Kidney glomerular epithelial cell (primary cell): ENCODE measurements around the gene CDH23.

ENCODE experiments used
- DNase-seq: peaks from one replicate; lab custom pipeline; 2025; lab: John Stamatoyannopoulos, UW

The CDH23 gene

GRCh38 chr10:71640607-71641006 is 243.9 kb downstream of the CDH23 start:
- DNase-seq: no peak

DNA sequence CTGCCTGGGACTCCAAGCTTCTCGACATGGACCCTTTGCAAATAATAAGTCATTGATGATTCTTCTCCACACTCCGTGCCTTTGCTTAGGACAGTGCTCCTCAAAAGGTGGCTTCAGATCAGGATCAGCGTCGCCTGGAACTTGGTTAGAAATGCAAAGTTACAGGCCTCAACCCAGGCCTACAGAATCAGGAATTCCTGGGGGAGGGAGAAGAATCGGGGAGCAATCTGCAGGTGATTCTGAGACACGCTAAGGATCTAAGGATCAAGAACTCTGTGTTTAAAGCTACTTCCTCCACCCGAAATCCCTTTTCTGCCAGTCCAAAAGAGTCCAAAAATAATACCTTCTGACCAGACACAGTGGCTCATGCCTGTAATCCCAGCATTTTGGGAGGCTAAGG is 244.7 kb downstream of the CDH23 start:
- DNase-seq: no peak

GRCh38 chr10:71641986-71642385 is 245.3 kb downstream of the CDH23 start:
- DNase-seq: no peak

DNA sequence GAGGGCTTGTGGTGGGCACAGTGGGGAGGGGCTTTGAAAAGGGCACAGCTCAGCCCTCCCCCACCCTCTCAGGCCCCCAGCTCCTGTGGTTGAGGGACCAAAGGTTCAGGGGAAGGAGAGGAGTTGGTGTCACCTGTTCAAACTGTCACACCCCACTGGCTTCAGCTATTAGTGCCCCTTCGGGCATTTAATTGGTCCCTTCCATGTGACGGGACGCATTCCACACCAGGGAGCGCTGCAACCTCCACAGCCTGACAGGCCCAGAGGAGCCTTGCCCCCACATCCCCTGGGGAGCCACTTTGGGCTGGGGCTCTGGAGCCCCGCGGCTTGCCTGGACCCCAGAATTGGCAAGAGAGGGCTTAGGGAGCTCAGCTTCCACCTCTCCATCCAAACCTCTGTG is 247.2 kb downstream of the CDH23 start:
- no peak for DNase-seq

- DNase-seq: no peak
These were observed 247.8 kb downstream of the CDH23 start for GRCh38 chr10:71644307-71645180.

DNA sequence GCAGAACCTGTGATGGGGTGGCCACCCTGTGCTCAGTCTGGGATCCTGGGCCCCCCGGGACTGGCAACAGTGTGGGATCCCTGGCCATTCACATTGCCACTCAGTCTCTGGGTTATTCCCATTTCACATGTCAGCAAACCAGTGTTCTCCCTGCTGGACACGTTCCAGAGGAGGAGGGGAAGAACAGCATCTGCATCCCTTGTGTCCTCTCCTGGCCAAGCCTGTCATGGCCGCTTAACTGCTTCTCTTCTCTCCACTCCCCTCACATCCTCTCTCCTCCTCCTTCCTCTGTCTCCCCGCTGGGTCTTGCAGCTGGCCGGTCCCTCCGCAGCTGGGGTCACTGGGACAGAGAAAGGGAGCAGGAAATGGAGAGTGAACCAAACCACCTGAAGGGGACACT is 248.5 kb downstream of the CDH23 start:
- DNase-seq: no peak

GRCh38 chr10:71646037-71646436 is 249.3 kb downstream of the CDH23 start:
- no peak for DNase-seq

- no peak for DNase-seq
These were observed 250.0 kb downstream of the CDH23 start for GRCh38 chr10:71646592-71647292.

DNA sequence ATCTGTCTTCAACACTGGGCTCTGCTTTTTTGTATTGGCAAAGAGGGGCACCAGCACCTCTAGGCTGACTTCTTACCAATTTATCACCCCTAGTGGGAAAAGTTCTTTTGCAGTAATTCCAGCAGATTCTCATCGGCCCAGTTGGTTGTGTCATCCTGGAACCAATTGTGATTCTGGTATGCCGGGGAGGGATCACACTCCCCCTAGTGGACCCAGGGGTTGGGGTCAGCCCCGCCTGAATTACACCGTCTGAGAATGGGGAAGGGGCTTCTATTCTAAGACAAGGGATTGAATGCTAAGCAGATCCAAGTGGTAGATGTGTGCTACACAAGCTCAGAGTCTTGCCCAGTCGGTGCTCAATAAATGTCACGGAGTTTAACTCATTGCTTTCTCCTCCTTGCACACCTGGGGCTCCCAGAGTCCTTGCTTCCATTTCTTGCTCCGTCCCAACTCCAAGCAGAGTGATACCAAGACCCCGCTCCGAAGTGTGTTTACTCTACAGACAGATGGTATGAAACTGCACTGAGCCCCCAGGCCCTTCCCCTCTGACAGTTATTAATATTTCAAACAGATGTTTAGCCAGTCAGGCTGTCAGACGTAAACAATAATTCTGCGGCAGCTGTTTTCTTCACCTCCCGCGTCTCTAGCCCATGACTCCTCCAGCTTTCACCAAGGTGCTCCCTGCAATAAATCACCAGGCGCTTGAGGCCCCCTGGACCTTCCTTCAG is 251.0 kb downstream of the CDH23 start:
- DNase-seq: no peak

DNA sequence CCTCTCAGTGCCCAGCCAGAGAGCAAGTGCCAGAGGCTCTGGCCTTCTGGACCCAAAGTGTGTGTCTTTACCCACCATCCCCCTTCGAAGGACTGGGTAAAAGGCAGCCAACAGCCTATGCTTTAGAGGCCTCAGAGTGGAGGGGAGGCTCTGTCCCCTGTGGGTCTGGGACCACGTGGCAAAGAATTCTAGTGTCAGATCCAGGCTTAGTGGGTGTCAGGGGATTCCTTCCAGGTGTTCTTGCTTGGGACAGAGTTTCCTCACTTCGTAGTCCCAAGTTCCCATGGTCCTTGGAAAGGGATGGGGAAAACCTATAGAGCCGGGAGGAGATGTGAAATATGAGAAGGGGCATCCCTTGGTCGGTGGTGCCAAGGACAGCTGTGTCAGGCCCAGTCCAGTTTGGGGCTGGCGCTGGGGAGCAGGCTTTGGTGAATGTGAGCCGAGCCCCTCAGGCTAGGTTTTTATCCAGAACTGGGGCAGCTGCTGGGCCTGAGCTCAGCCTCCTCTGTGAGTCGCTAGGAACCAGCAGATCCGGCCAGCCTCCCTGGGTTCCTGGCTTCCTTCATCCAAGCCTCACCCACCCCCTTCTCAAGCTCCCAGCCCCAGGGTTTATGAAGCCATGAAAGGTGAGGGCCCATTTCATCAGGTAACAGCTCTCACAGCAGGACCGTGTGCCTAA is 251.7 kb downstream of the CDH23 start:
- DNase-seq: no peak

DNA sequence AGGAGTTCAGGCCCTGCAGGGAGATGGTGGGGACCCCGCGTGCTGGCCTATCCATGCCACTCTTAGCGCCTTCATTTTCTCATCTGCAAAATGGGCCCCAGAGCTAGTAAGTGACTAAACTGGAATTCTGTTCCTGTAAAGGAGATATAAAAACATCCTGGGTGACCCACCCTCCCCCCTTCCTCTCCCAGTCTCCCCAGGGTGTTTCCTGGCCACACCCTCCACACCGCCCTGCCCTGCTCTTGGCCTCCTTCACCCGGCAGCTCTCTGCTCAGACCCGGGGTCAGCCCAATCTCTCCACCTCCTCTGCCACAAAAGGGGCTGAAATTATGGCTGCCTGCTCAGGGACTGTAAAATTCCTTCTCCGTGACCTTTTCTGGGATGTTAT is 252.2 kb downstream of the CDH23 start:
- DNase-seq: no peak

DNA sequence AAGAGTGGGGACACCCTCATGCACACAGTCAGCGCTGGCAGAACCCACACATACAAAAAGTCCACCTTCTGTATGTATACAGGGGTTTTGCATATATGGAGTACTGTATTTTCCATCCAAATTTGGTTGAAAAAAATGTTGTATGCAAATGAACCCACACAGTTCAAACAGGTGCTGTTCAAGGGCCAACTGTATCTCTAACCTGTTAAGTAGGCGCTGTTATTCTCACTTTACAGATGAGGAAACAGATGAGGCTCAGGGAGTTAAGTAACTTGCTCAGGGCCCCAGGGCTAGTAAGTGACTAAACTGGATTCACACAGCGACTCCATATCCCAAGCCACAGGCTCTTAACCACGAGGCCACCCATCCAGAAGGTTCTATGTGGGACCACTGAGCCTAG is 252.9 kb downstream of the CDH23 start:
- DNase-seq: no peak

DNA sequence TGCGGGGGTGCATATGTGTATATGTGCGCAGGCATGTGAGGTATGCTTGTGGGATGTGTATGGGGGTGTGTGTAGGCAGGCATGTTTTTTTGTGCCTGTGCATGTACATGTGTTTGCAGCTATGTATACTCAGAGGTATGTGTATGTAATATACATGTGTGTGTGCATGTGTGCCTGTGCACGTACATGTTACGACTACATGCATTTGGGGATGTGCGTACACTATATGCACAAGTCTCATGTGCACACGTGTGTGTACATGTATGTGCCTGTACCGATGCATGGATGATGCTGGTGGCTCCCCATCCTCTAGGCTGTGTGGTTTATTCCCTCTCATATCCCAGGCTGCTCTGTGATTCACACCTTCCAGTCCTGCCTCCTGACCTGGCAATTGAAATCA is 253.7 kb downstream of the CDH23 start:
- DNase-seq: no peak

GRCh38 chr10:71651428-71651827 is 254.7 kb downstream of the CDH23 start:
- no peak for DNase-seq

DNA sequence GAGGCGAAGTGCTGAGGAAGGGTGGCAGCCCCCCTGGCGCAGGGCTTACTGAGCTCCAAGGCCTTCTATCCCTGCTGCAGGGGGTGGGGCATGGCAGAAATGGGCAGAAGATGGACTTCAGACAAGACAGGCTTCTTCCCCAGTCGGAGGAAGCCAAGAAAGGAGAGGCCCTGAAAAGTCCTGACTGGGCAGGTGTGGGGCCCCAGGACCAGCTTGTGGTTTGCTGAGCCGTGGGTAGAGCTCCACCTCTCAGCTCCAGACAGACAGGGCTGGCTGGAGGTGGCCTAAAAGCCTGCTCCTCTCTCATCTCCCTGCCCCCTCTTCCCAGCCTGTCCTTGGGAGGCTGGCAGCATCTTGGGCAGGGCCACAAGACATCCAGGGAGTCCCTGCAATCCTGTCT is 255.2 kb downstream of the CDH23 start:
- no peak for DNase-seq

GRCh38 chr10:71653044-71653443 is 256.3 kb downstream of the CDH23 start:
- DNase-seq: no peak

GRCh38 chr10:71656220-71656619 is 259.5 kb downstream of the CDH23 start:
- DNase-seq: no peak

- DNase-seq: no peak
These were observed 261.1 kb downstream of the CDH23 start for GRCh38 chr10:71657604-71658466.

DNA sequence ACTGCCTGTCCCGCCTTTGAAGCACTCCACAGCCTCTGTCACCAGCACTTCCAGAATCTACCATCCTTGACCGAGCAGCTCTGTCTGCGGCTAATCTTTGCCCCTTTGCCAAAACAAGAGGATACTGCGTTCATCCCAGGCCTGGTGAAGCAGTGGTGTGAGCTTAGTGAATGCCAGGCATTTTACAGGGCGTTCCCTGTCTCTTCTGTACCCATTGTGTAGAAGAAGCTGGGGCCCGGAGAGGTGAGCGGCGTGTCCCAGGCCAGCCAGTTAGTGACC is 261.7 kb downstream of the CDH23 start:
- DNase-seq: no peak

GRCh38 chr10:71659111-71659634 is 262.5 kb downstream of the CDH23 start:
- no peak for DNase-seq

- DNase-seq: no peak
These were observed 263.0 kb downstream of the CDH23 start for GRCh38 chr10:71659737-71660136.
